ENCODE measurements around the gene TRPV4. TPM values are rescaled to one million over a fixed set of nuclear protein-coding genes. Genes with fewer than 3 reads are reported as not detected.

Gene TRPV4
- total RNA-seq, 1 experiment from 2014 or later: 2.4 TPM

DNA sequence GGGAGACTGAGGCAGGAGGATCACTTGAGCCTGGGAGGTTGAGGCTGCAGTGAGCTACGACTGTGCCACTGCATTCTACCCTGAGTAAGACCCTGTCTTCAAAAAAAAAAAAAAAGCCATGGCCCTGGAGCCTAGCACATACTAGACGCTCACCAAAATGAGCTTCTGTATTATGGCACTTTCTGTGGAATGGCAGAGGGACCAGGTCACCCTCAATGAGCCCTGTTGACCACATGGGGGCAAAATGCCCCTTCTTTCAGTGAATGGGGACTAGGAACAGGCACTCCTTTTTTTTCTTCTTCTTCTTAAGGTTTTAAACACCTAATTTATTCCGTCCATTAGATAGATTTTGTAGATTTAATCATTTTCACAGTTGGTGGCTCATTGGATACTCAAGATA, 69.1 kb downstream of the TRPV4 start:
- POLR2A ChIA-PET (ENCODE audit: unreplicated experiment): interaction anchor here (0.7 kb wide), 1 partner anchor 11 kb away, joined by 3 read pairs; no protein-coding TSS in a partner anchor
- ATAC-seq: no peak

DNA sequence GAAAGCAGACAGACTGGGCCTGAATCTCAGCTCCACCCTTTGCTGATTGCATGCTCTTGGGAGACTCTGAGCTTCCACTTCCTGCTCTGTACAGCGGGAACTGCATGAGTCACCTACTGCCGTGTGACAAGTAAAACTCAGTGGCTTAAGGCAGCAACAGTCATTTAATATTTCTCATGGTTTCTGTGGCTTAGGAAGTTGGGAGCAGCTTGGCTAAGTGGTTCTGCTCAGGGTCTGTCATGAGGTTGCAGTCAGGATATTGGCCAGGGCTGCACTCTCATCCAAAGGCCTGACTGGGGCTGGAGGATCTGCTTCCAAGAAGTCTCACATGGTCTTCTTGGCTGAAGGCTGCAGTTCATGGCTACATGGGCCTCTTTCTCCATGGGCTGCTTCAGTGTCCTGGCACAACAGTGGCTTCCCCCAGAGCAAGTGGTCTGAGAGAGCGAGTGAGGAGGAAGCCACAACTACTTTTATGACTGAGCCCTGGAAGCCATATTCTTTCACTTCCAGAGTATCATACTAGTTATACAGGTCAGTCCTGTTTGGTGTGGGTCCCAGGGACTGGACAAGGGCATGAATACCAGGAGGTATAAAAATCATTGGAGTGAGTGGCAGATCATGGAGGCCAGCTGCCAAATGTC, 69.9 kb downstream of the TRPV4 start:
- POLR2A ChIA-PET (ENCODE audit: unreplicated experiment): interaction anchor here (0.6 to 0.7 kb wide), 2 partner anchors 12 to 711 kb away, joined by 3 read pairs; partner anchors contain the start of gene USP30
- H3K4me2 ChIP-seq (ENCODE audit: low read length): no peak overlapping the region
- no TSS peak for BruUV-seq (replicated peaks)

More for the DNA sequence above, 69.1 kb downstream of the TRPV4 start:
- CTCF ChIA-PET: no interaction called here
- H3K9ac ChIP-seq (ENCODE audit: low read length): no peak overlapping the region
- TF ChIP-seq, protein P1, sequence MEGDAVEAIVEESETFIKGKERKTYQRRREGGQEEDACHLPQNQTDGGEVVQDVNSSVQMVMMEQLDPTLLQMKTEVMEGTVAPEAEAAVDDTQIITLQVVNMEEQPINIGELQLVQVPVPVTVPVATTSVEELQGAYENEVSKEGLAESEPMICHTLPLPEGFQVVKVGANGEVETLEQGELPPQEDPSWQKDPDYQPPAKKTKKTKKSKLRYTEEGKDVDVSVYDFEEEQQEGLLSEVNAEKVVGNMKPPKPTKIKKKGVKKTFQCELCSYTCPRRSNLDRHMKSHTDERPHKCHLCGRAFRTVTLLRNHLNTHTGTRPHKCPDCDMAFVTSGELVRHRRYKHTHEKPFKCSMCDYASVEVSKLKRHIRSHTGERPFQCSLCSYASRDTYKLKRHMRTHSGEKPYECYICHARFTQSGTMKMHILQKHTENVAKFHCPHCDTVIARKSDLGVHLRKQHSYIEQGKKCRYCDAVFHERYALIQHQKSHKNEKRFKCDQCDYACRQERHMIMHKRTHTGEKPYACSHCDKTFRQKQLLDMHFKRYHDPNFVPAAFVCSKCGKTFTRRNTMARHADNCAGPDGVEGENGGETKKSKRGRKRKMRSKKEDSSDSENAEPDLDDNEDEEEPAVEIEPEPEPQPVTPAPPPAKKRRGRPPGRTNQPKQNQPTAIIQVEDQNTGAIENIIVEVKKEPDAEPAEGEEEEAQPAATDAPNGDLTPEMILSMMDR (conservative IDR thresholded peaks at IDR 0.05; ENCODE audit: low read depth, low read length): 0 out of 2 replicates have a peak, but pooled peaks have one; percentile 25
- no peak for TF ChIP-seq EZH2phosphoT487 (IDR thresholded peaks at IDR 0.05; ENCODE audit: borderline replicate concordance, low read length)
- peaks cover 6% of the 10 kb centered on the region; the same call in 1 of the 2 replicates for H3K79me2 ChIP-seq (ENCODE audit: low read length)
- no peak overlapping the region for H3K4me3 ChIP-seq (ENCODE audit: low read length)
- no peak overlapping the region for H3K4me2 ChIP-seq (ENCODE audit: low read length)
- no peak for DNase-seq
- no peaks in the 10 kb centered on the region for H3K9me3 ChIP-seq (ENCODE audit: low read length)
- BruUV-seq (replicated peaks): no TSS peak
- no peaks in the 10 kb centered on the region for H3K27me3 ChIP-seq (ENCODE audit: low read length)
- no peaks in the 10 kb centered on the region for H4K20me1 ChIP-seq (ENCODE audit: low read length)
- no peaks in the 10 kb centered on the region for H3K9me2 ChIP-seq (replicated peaks; ENCODE audit: low read length)
- intact Hi-C loops (cut with micrococcal nuclease): no loop called here
- peaks cover 6% of the 10 kb centered on the region for H3K4me1 ChIP-seq (ENCODE audit: insufficient read depth, low read length)
- H3K36me3 ChIP-seq (ENCODE audit: low read depth, low read length): no peaks in the 10 kb centered on the region; the same call in 1 of the 2 replicates
- no peak overlapping the region for H2AFZ ChIP-seq (ENCODE audit: low read length)
- H3K27ac ChIP-seq (ENCODE audit: low read length): no peak overlapping the region
- H3F3A ChIP-seq (ENCODE audit: low read length, unreplicated experiment): no peaks in the 10 kb centered on the region

More for the DNA sequence above, 69.9 kb downstream of the TRPV4 start:
- Histone ChIP-seq H3K36me3 (ENCODE audit: low read depth, low read length) (no peaks in the 10 kb centered on the region; the same call in 1 of the 2 replicates), H4K20me1 (ENCODE audit: low read length) (no peaks in the 10 kb centered on the region), H3K27me3 (ENCODE audit: low read length) (no peaks in the 10 kb centered on the region), H3K4me1 (ENCODE audit: insufficient read depth, low read length) (peaks cover 6% of the 10 kb centered on the region), H3F3A (ENCODE audit: low read length, unreplicated experiment) (no peaks in the 10 kb centered on the region), H3K9me3 (ENCODE audit: low read length) (no peaks in the 10 kb centered on the region), H3K79me2 (ENCODE audit: low read length) (peaks cover 6% of the 10 kb centered on the region; the same call in 1 of the 2 replicates), H3K27ac (ENCODE audit: low read length) (peak overlapping the region; percentile 69), H2AFZ (ENCODE audit: low read length) (no peak overlapping the region), H3K9me2 (replicated peaks; ENCODE audit: low read length) (no peaks in the 10 kb centered on the region), H3K4me3 (ENCODE audit: low read length) (no peak overlapping the region), H3K9ac (ENCODE audit: low read length) (0 out of 2 replicates have a peak overlapping the region, but pooled peaks have one; percentile 16)
- intact Hi-C loops (cut with micrococcal nuclease): no loop called here
- DNase-seq (peak; percentile 88), ATAC-seq (peak; percentile 95)
- CTCF ChIA-PET: interaction anchor here (0.6 kb wide), 1 partner anchor 568 kb away, joined by 4 read pairs; no protein-coding TSS in a partner anchor
- no peak for TF ChIP-seq EZH2 (IDR thresholded peaks at IDR 0.05; ENCODE audit: low read length, unreplicated experiment)
- no peak for TF ChIP-seq EZH2phosphoT487 (IDR thresholded peaks at IDR 0.05; ENCODE audit: borderline replicate concordance, low read length)
- TF ChIP-seq, protein P1 (conservative IDR thresholded peaks at IDR 0.05; ENCODE audit: low read depth, low read length): no peak

All from PC-3 (cell line).